CD4-positive, alpha-beta T cell treated with Interferon alpha-2 for 1 hour (primary cell): Measurements from ENCODE around the gene ZFPM1.

Source experiments
- DNase-seq, 2 donors: peaks; one replicate each; pipeline ENCODE4 v3.0.0-alpha.2; 2020 to 2022

The ZFPM1 gene

DNA sequence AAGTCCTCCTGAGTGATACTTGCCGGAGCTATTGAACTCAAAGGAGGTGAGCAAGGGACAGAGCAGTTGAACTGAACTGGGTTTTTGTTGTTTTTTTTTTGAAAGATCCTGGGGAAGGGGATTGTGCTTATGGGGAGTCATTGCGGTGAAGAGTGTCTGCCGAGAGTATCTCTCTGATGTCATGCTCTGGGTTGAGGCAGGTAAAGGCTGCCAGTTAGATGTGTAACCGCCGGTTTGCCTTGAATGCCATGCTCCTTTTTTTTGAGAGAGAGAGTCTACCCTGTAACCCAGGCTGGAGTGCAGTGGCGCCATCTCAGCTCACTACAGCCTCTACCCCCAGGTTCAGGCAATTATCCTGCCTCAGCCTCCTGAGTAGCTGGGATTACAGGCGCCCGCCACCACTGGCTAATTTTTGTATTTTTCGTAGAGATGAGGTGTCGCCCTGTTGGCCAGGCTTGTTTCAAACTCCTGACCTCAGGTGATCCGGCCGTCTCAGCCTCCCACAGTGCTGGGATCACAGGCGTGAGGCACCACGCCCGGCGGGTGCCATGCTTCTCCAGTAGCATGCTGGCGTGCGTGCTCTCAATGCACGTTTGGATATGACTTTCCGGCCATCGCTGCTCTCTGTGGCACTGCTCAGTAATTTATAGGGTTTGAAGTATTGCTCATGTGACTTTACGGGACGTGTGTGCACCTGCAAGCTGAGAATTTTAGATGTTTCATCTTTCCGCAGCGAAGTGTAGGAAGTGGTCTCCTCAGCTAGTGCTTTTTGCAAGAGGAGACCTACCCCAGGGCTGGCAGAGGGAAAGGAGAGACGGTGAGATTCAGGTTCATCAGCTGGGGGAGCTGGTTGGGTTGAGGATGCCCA, 125.6 kb downstream of the ZFPM1 start:
- DNase-seq: no peak

DNA sequence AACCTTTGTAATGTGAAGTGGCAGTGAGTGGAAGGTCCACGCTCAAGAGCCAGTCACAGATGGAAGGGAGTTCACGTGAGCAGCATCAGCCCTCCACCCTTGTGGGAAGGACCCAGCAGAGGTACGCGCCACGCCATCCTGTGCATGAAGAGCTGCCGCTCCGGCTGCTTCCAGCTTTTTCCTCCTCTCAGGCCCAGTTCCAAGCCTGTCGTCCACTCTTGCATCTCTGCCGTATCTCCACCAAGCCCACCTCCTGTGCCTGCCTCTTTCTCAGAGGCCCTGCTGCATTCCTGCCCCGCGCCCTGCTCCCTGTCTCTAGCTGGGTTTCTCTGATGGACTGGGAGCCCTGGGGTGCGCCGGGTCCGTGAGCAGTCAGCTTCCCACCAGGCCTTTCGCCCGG, 127.3 kb downstream of the ZFPM1 start:
- no peak for DNase-seq

- no peak for DNase-seq
Observed at GRCh38 chr16:88581033-88581432, 128.0 kb downstream of the ZFPM1 start.

DNA sequence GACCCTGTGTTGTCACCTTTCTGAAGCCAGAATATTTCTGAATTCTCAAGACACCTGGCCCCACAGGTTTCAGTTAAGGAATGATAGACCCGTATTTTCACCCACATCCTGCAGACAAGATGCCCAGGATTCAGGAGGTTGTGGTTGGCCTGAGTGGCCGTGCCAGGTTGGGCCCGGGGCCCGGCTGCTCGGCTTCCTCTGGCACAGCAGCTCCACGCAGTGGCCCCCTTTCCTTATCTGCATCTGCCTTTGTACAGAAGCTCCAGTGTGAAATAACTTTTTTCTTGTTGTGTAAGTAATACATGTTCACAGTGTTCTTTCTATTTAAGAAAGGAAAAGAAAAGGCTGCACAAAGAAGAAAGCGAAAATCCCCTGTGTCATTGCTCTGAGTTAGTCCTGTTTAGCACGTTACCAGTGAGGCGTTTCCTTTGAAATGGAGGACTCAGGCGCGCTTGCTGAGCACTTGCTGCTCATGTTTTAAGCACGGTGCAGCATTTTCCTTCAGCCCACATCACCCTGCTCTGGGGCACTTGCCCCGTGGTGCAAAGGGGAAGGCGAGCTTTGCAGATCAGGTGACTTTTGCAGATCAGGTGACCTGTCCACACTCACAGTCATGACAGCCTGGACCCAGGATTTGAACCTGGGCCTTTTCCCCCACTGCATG, 130.0 kb downstream of the ZFPM1 start:
- DNase-seq: no peak

DNA sequence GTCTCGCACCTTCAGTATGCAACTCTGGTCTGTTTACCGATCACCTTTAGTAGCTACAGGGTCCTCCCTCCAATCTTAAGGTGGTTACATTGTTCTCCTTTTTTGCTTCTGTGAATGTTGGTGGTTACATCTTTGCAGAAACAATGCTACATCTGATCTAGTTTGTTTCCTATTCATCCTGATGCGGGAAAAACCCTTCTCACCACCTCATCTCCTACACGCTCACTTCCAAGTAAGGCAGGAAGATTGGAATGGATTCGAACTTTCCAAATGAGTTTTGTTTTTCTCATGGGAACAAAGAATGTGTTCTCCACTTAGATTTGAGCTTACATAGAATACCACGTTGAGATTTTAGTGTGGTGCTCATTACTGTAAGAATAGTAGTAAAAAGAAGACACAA, 131.6 kb downstream of the ZFPM1 start:
- no peak for DNase-seq

- DNase-seq: no peak
Observed at GRCh38 chr16:88585269-88585668, 132.2 kb downstream of the ZFPM1 start.

- DNase-seq: no peak
Observed at GRCh38 chr16:88585927-88586581, 133.0 kb downstream of the ZFPM1 start.
